ENCODE measurements around the gene TGM3.

TGM3 gene

GRCh38 chr20:2385496-2385895, 89.7 kb downstream of the TGM3 start:
- Histone ChIP-seq H3K27ac (no peak overlapping the region), H3K4me3 (no peak overlapping the region), H3K36me3 (ENCODE audit: insufficient read depth, low read length) (no peaks in the 10 kb centered on the region), H3K9me3 (ENCODE audit: low read depth, low read length) (no peaks in the 10 kb centered on the region), H3K9ac (ENCODE audit: insufficient read length) (no peak overlapping the region)
- TF ChIP-seq EZH2 (IDR thresholded peaks at IDR 0.05) (no peak), FOXP2 (optimal IDR thresholded peaks at IDR 0.05; ENCODE audit: control extremely low read depth, extremely low read length, insufficient read depth) (no peak), POLR2AphosphoS5 (IDR thresholded peaks at IDR 0.05; ENCODE audit: borderline replicate concordance, low read depth, low read length) (no peak)
- DNase-seq (ENCODE audit: low read depth, low spot score) = no peak

GRCh38 chr20:2386516-2387179, 90.8 kb downstream of the TGM3 start:
- Histone ChIP-seq H3K9ac (ENCODE audit: insufficient read length) (no peak overlapping the region), H3K36me3 (ENCODE audit: insufficient read depth, low read length) (no peaks in the 10 kb centered on the region), H3K9me3 (ENCODE audit: low read depth, low read length) (no peaks in the 10 kb centered on the region), H3K27ac (no peak overlapping the region), H3K4me3 (no peak overlapping the region)
- no peak for DNase-seq (ENCODE audit: low read depth, low spot score)
- TF ChIP-seq FOXP2 (optimal IDR thresholded peaks at IDR 0.05; ENCODE audit: control extremely low read depth, extremely low read length, insufficient read depth) (no peak), POLR2AphosphoS5 (IDR thresholded peaks at IDR 0.05; ENCODE audit: borderline replicate concordance, low read depth, low read length) (no peak), EZH2 (IDR thresholded peaks at IDR 0.05) (no peak)

GRCh38 chr20:2387180-2387577, 91.4 kb downstream of the TGM3 start:
- H3K9ac ChIP-seq (ENCODE audit: insufficient read length) = no peak overlapping the region

GRCh38 chr20:2387580-2387979, 91.8 kb downstream of the TGM3 start:
- no peak for DNase-seq (ENCODE audit: low read depth, low spot score)
- TF ChIP-seq POLR2AphosphoS5 (IDR thresholded peaks at IDR 0.05; ENCODE audit: borderline replicate concordance, low read depth, low read length) (no peak), FOXP2 (optimal IDR thresholded peaks at IDR 0.05; ENCODE audit: control extremely low read depth, extremely low read length, insufficient read depth) (no peak), EZH2 (IDR thresholded peaks at IDR 0.05) (no peak)
- H3K4me3 ChIP-seq = no peak overlapping the region
- H3K9me3 ChIP-seq (ENCODE audit: low read depth, low read length) = no peaks in the 10 kb centered on the region
- no peak overlapping the region for H3K9ac ChIP-seq (ENCODE audit: insufficient read length)
- no peaks in the 10 kb centered on the region for H3K36me3 ChIP-seq (ENCODE audit: insufficient read depth, low read length)
- H3K27ac ChIP-seq = no peak overlapping the region

More at GRCh38 chr20:2387180-2387577, 91.4 kb downstream of the TGM3 start:
- Histone ChIP-seq H3K4me3 (no peak overlapping the region), H3K9me3 (ENCODE audit: low read depth, low read length) (no peaks in the 10 kb centered on the region), H3K27ac (no peak overlapping the region), H3K36me3 (ENCODE audit: insufficient read depth, low read length) (no peaks in the 10 kb centered on the region)
- DNase-seq (ENCODE audit: low read depth, low spot score) = peak; percentile 6
- TF ChIP-seq FOXP2 (optimal IDR thresholded peaks at IDR 0.05; ENCODE audit: control extremely low read depth, extremely low read length, insufficient read depth) (no peak), EZH2 (IDR thresholded peaks at IDR 0.05) (no peak), POLR2AphosphoS5 (IDR thresholded peaks at IDR 0.05; ENCODE audit: borderline replicate concordance, low read depth, low read length) (no peak)
